ENCODE measurements around the gene IRF9.
A peak's percentile ranks its signal among the peaks of the same experiment; 100 is the strongest.

Gene IRF9

GRCh38 chr14:24139272-24139934, 21.7 kb upstream of the IRF9 start (continued):
- TF ChIP-seq, protein P1, sequence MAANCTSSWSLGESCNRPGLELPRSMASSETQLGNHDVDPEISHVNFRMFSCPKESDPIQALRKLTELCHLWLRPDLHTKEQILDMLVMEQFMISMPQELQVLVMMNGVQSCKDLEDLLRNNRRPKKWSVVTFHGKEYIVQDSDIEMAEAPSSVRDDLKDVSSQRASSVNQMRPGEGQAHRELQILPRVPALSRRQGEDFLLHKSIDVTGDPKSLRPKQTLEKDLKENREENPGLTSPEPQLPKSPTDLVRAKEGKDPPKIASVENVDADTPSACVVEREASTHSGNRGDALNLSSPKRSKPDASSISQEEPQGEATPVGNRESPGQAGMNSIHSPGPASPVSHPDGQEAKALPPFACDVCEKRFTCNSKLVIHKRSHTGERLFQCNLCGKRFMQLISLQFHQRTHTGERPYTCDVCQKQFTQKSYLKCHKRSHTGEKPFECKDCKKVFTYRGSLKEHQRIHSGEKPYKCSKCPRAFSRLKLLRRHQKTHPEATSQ (tag by site-specific recombination; IDR thresholded peaks at IDR 0.05), result no peak
- TF ChIP-seq, protein P2, sequence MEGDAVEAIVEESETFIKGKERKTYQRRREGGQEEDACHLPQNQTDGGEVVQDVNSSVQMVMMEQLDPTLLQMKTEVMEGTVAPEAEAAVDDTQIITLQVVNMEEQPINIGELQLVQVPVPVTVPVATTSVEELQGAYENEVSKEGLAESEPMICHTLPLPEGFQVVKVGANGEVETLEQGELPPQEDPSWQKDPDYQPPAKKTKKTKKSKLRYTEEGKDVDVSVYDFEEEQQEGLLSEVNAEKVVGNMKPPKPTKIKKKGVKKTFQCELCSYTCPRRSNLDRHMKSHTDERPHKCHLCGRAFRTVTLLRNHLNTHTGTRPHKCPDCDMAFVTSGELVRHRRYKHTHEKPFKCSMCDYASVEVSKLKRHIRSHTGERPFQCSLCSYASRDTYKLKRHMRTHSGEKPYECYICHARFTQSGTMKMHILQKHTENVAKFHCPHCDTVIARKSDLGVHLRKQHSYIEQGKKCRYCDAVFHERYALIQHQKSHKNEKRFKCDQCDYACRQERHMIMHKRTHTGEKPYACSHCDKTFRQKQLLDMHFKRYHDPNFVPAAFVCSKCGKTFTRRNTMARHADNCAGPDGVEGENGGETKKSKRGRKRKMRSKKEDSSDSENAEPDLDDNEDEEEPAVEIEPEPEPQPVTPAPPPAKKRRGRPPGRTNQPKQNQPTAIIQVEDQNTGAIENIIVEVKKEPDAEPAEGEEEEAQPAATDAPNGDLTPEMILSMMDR (tag by site-specific recombination; IDR thresholded peaks at IDR 0.05), result 0 out of 2 replicates have a peak, but pooled peaks have one; percentile 10
- TF ChIP-seq HOXD13 (CRISPR knock-in tag; IDR thresholded peaks at IDR 0.05; ENCODE audit: borderline replicate concordance) (no peak), PRDM6 (tag by site-specific recombination; IDR thresholded peaks at IDR 0.05) (no peak), ZNF560 (tag by site-specific recombination; IDR thresholded peaks at IDR 0.05; ENCODE audit: borderline replicate concordance) (no peak), EGR2 (tag by site-specific recombination; IDR thresholded peaks at IDR 0.05; ENCODE audit: low read depth) (0 out of 2 replicates have a peak, but pooled peaks have one; percentile 12), MEIS1 (CRISPR knock-in tag; IDR thresholded peaks at IDR 0.05; ENCODE audit: borderline replicate concordance) (no peak), SP3 (tag by site-specific recombination; IDR thresholded peaks at IDR 0.05) (no peak), ZNF239 (tag by site-specific recombination; IDR thresholded peaks at IDR 0.05) (no peak), ZSCAN16 (tag by site-specific recombination; IDR thresholded peaks at IDR 0.05) (no peak), ZNF571 (tag by site-specific recombination; IDR thresholded peaks at IDR 0.05) (no peak), ZNF558 (tag by site-specific recombination; IDR thresholded peaks at IDR 0.05) (no peak), ZNF248 (tag by site-specific recombination; IDR thresholded peaks at IDR 0.05) (no peak)

DNA sequence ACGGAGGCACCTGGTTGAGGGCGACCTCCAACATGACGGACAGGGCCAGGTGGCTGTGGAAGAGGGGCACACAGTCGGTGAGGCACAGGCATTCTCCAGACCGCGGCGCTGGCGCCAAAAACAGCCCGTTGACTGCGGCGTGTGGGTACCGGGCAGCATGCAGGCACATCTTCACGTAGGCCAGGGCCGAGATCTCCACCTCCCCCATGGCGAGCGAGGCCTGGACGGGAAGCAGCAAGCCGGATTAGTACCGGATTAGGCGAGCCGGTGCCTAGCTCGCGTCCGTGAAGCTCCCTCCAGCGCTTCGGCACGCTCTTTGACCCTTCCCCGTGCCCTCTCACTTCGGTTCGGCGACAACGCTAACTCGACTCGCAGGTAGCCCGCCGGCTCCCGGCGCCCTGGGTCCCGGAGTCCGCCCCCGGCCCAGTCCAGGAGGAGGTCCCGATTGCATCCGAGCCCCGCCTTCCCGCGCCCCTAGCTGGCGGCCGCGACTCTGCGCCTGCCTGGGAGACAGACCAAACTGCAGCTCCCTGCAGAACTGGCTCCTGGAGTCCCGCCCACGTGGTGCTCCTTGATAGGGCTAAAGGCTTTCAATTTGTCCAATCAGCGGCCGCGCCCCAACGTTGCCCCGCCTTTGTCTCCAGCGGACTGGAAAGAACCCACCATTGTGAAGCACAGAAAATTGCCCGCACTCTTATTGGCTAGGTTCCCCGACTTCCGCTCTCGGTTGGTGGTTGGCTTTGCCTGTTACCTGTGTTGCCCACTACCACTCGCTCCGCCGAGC, 19.8 kb upstream of the IRF9 start, which contains the start of gene EMC9:
Gene EMC9, minus strand, starts transcription at position 495 of the 784 bp plus-strand sequence. Its CDS starts 287 bp downstream, at position 208.
- POLR2A ChIA-PET, result interaction anchor here (0.6 to 7.3 kb wide), 23 partner anchors 10 to 1046 kb away, joined by 3 to 163 read pairs (median 5); partner anchors contain the start of genes ACIN1, C14orf119, CHMP4A and DCAF11
- Histone ChIP-seq H3K36me3 (ENCODE audit: control insufficient read depth in 2 of 2, insufficient read depth in 1 of 2, low read length in 2 of 2) (peaks cover 11 to 46% of the 10 kb centered on the region in 2 experiments), H3K27ac (ENCODE audit: extremely low read depth, low read depth, low read length) (peak within 1 kb of the TSS; percentile 89), H3K4me1 (ENCODE audit: control insufficient read depth, insufficient read depth, low read length) (peaks cover 8% of the 10 kb centered on the region), H3K9me3 (ENCODE audit: control insufficient read depth, insufficient read depth, low read depth, low read length) (no peaks in the 10 kb centered on the region), H3K4me3 (ENCODE audit: low read depth, low read length) (peak within 1 kb of the TSS; percentile 90)
- CTCF ChIA-PET, result interaction anchor here (0.6 to 1.2 kb wide), 6 partner anchors 8 to 295 kb away, joined by 3 to 6 read pairs (median 4); partner anchors contain the start of gene IRF9
- TF ChIP-seq ZNF561 (tag by site-specific recombination; IDR thresholded peaks at IDR 0.05; ENCODE audit: borderline replicate concordance), result peak; percentile 77; the same call in 1 of the 2 replicates
- TF ChIP-seq KLF16 (tag by site-specific recombination; IDR thresholded peaks at IDR 0.05), result peak; percentile 94
- peak; percentile 60 for TF ChIP-seq KLF9 (tag by site-specific recombination; IDR thresholded peaks at IDR 0.05; ENCODE audit: low read depth)
- TF ChIP-seq ZNF239 (tag by site-specific recombination; IDR thresholded peaks at IDR 0.05), result peak; percentile 71
- peak; percentile 73; the same call in 1 of the 2 replicates for TF ChIP-seq BCL11B (tag by site-specific recombination; IDR thresholded peaks at IDR 0.05; ENCODE audit: low read depth)
- TF ChIP-seq OSR2 (tag by site-specific recombination; IDR thresholded peaks at IDR 0.05), result peak; percentile 32; the same call in 1 of the 2 replicates
- peak; percentile 13; the same call in 1 of the 2 replicates for TF ChIP-seq ZFP69B (tag by site-specific recombination; IDR thresholded peaks at IDR 0.05)
- 0 out of 2 replicates have a peak, but pooled peaks have one; percentile 74 for TF ChIP-seq ZNF324 (tag by site-specific recombination; IDR thresholded peaks at IDR 0.05)
- TF ChIP-seq ZBTB10 (tag by site-specific recombination; IDR thresholded peaks at IDR 0.05), result peak; percentile 60; the same call in 1 of the 2 replicates
- TF ChIP-seq YY2 (tag by site-specific recombination; IDR thresholded peaks at IDR 0.05), result peak; percentile 5; the same call in 1 of the 2 replicates
- TF ChIP-seq ZBTB20 (tag by site-specific recombination; IDR thresholded peaks at IDR 0.05), result peak; percentile 81
- peak; percentile 91 for TF ChIP-seq GLIS2 (tag by site-specific recombination; IDR thresholded peaks at IDR 0.05)
- peak; percentile 51; the same call in 1 of the 2 replicates for TF ChIP-seq ZBTB7A (tag by site-specific recombination; IDR thresholded peaks at IDR 0.05; ENCODE audit: low read depth)
- peak; percentile 94 for TF ChIP-seq SP2 (tag by site-specific recombination; IDR thresholded peaks at IDR 0.05)
- TF ChIP-seq ZNF629 (tag by site-specific recombination; IDR thresholded peaks at IDR 0.05), result peak; percentile 18; the same call in 1 of the 2 replicates
- TF ChIP-seq WT1 (tag by site-specific recombination; IDR thresholded peaks at IDR 0.05), result 0 out of 2 replicates have a peak, but pooled peaks have one; percentile 34
